GM12801 (cell line): ENCODE data around the gene CCDC102B.

Experiments used
- TF ChIP-seq, protein P1 (sequence below): IDR thresholded peaks from one replicate; pipeline ENCODE4 v1.5.1; 2011; ENCODE audit warnings: control low read depth; ENCODE audit not compliant: insufficient read length; ENCODE audit errors: extremely low read depth

Gene CCDC102B

DNA sequence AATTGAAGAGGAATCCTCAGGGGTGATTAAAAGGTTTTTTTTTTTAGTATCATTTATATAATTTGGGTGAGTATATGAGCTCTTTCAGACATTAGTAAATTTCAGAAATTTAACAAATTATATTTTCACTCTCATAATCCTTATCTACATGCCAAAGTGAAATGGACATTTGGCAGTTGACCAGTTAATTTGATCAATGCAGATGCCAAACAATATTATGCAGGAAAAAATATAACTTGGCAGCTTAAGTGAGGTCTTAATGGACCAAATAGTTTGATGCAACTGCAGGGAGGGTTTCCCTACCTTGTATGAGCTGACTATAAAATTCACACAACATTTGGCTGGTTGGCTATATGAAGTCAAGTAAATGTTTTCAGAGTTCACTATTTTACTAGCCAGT, 185.2 kb downstream of the CCDC102B start:
- TF ChIP-seq, protein P1, sequence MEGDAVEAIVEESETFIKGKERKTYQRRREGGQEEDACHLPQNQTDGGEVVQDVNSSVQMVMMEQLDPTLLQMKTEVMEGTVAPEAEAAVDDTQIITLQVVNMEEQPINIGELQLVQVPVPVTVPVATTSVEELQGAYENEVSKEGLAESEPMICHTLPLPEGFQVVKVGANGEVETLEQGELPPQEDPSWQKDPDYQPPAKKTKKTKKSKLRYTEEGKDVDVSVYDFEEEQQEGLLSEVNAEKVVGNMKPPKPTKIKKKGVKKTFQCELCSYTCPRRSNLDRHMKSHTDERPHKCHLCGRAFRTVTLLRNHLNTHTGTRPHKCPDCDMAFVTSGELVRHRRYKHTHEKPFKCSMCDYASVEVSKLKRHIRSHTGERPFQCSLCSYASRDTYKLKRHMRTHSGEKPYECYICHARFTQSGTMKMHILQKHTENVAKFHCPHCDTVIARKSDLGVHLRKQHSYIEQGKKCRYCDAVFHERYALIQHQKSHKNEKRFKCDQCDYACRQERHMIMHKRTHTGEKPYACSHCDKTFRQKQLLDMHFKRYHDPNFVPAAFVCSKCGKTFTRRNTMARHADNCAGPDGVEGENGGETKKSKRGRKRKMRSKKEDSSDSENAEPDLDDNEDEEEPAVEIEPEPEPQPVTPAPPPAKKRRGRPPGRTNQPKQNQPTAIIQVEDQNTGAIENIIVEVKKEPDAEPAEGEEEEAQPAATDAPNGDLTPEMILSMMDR = no peak

DNA sequence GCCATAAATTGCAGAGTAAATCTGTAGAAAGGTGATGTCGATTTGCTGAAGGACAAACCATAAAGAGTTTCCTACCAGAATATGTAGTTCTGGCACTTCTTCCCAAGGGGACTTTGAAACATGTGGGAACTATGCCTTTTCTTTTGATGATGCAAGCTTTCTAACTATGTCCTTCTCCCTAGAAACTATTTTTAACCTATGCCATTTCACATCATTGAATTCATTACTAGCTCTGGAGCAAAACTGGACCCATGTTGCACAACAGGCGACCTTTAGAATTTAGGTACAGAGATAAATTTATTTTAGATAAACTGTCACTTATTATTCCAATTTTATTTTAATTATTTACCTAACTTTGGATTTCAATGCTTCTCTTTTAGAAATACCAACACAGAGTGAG, 186.5 kb downstream of the CCDC102B start:
- TF ChIP-seq, protein P1 = no peak

DNA sequence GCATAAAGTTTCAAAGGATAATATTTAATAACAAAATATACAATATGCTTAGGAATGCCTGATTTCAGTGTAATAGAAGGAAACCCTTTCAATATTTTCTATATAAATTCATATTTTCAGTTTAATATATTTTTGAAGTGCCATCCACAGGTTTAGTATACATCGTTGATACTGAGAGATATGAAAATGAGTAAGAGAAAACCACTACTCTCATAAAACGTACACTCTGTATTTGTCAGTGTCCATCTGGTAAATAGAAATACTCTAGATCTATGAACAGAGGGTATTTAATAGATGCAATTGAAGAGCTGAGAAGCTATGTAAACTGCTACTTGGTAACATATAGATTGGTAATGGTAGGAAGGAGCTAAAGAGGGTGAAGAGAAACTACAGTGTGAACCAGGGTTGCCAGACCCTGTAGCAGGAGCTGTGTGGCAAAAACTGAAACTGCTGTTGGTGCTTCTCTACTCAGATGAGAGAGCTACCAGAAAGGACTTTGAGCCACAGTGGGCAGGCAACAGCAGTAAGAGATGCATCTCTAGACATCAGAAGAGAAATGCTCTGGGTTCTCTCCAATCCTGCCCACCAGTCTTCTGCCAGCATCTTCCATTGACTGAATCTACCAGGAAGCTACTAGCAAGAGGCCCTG, 187.4 kb downstream of the CCDC102B start:
- TF ChIP-seq, protein P1 = no peak

DNA sequence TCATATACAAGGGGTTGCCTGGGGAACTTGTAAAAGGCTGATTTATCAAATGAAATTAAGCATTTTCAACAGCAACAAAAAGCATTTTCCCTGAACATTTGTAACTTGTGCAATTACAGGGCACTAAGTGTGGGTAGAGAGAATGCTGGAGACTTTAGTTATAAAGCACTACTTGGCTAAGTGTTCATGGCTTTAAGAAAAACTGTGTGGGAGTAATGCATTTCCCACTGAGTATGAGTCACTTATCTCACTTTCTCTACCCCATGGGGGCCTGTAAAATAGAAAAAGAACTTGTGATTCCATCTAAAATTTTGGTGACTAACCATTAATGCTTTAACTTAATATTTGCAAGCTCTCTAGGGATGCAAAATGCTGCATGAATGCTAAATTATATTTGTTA, 193.4 kb downstream of the CCDC102B start:
- TF ChIP-seq, protein P1 = no peak

DNA sequence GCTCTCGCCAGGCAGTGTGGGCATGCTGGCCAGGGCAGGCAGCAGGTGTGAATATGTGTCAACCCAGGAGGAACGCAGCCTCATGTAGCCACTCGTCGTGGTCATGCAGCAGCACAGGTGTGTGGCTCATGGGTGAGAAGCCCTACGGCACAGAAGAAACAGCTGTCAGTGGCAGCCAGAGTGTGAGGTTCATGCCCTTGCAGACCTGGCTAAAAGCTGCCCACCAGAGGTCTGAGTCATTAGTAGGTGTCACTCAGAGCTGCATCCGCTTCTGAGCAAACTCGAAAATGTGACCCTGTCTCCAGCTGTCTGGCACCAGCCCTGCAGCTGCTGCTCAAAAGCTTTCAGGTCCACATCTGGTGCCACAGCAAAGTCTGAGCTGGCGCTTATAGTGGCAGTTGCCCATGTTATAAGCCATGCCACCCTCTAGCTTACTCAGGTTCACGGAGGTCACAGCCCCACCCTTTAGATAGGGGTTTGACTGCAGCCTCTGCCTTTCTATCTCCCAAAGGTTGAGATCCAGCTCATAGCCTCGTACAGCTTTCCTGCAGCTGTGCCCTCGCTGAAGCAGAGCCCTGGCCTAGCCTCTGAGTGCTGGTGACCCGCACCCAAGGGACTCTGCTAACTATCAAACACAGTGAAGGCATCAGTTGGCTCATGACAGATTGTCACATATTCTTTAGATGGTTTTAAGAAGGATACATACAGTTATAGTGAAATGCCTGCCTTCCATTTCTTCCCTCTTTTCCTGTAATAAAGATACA, 195.0 kb downstream of the CCDC102B start:
- TF ChIP-seq, protein P1 = no peak

DNA sequence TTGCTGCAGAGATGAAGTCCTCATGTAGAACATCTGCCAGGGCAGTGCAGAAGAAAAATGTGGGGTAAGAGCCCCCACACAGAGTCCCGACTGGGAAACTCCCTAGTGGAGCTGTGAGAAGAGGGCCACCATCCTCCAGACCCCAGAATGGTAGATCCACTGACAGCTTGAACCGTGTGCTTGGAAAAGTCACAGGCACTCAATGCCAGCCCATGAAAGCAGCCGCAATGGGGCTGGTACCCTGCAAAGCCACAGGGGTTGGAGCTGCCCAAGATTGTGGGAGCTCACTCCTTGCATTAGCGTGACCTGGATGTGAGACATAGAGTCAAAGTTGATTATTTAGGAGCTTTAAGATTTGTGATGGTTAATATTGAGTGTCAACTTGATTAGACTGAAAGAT, 197.8 kb downstream of the CCDC102B start:
- TF ChIP-seq, protein P1 = no peak

DNA sequence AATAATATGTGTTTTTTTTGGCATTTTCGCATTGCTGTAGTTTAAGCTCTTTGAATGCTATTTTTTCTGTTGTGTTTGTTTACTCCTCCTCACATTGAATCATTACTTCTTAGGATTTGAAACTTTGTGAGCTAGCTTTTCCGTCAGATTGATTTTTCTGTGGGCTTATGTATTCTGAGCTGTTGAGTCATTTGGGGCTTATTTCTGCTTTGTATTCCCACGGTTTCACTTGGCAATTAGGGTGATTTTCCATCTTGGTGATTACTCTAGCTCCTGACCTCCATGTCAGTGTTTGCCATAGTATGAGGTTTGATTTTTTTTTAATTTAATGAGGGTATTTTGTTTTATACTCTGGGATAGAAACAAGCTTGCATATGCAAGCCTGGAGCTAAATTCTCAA, 200.0 kb downstream of the CCDC102B start:
- TF ChIP-seq, protein P1 = no peak
